Activated CD8-positive, alpha-beta memory T cell treated with anti-CD3 and anti-CD28 coated beads, Interleukin-2, amount 50 U/mL, for 48 hours (primary cell): Measurements from ENCODE around the gene UNC13D.

Experiments used
- DNase-seq: peaks from one replicate; pipeline ENCODE4 v3.0.0-alpha.2; 2020

UNC13D gene

GRCh38 chr17:75849724-75850123 is 5.5 kb upstream of the UNC13D start:
- no peak for DNase-seq

- no peak for DNase-seq
These were observed 5.1 kb upstream of the UNC13D start for GRCh38 chr17:75849279-75849646.

GRCh38 chr17:75848523-75849278 is 4.5 kb upstream of the UNC13D start:
- peak; percentile 96 for DNase-seq

GRCh38 chr17:75847614-75848522 is 3.7 kb upstream of the UNC13D start:
- DNase-seq, result no peak

GRCh38 chr17:75846692-75847613 is 2.7 kb upstream of the UNC13D start:
- no peak for DNase-seq

- no peak for DNase-seq
These were observed 1.9 kb upstream of the UNC13D start for GRCh38 chr17:75845933-75846691.

- peak; percentile 84 for DNase-seq
These were observed 981 bp upstream of the UNC13D start for GRCh38 chr17:75845058-75845711.

- DNase-seq, result no peak
These were observed 390 bp upstream of the UNC13D start for GRCh38 chr17:75844530-75845057.

- DNase-seq, result no peak
These were observed 1.1 kb downstream of the UNC13D start for GRCh38 chr17:75842963-75843576.

- no peak for DNase-seq
These were observed 1.8 kb downstream of the UNC13D start for GRCh38 chr17:75842411-75842810.

- no peak for DNase-seq
These were observed 3.4 kb downstream of the UNC13D start for GRCh38 chr17:75840799-75841164.

GRCh38 chr17:75839942-75840798 is 4.0 kb downstream of the UNC13D start:
- no peak for DNase-seq

- no peak for DNase-seq
These were observed 5.8 kb downstream of the UNC13D start for GRCh38 chr17:75838410-75838809.

- no peak for DNase-seq
These were observed 6.3 kb downstream of the UNC13D start for GRCh38 chr17:75837899-75838298.

GRCh38 chr17:75836605-75837004 is 7.6 kb downstream of the UNC13D start:
- DNase-seq, result no peak

GRCh38 chr17:75835654-75835987 is 8.6 kb downstream of the UNC13D start:
- DNase-seq, result no peak

GRCh38 chr17:75834928-75835653 is 9.1 kb downstream of the UNC13D start:
- no peak for DNase-seq

GRCh38 chr17:75834279-75834920 is 9.8 kb downstream of the UNC13D start:
- DNase-seq, result no peak
